Measurements from ENCODE around the gene DHX16. TPM values are rescaled to one million over a fixed set of nuclear protein-coding genes. Genes with fewer than 3 reads are reported as not detected.

The DHX16 gene
- total RNA-seq, 1 experiment from 2014 or later = 41.3 TPM

DNA sequence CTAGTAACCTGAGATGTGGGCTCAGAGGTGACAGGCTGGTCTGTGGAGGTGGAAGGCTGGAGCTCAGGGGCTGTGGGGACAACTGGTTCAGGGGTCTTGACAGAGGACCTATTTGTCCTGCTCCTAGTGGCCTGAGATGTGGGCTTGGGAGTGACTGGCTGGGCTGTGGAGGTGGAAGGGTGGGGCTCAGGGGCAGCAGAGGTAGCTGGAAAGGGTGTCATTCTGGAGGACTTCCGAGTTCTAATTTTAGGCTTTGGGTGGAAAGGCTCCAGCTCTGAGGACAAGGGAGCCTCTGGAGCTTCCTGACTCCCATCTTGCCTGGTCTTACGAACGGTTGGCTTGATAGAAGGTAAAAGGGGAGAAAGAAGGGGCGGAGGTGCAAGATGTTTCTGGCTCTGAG lies 32.8 kb upstream of the DHX16 start:
- CTCF ChIA-PET = interaction anchor here (1.5 to 2.8 kb wide), 2 partner anchors 9 to 16 kb away, joined by 5 to 14 read pairs; partner anchors contain the start of gene TUBB
- H3K36me3 Mint-ChIP-seq (ENCODE audit: insufficient read depth, unreplicated experiment) = peaks cover 34% of the 10 kb centered on the region
- no peaks in the 10 kb centered on the region for H3K27me3 Mint-ChIP-seq (ENCODE audit: insufficient read depth, unreplicated experiment)
- H3K4me3 Mint-ChIP-seq (ENCODE audit: unreplicated experiment) = no peak overlapping the region
- no peak overlapping the region for H3K27ac Mint-ChIP-seq (ENCODE audit: low read depth, unreplicated experiment)
- H3K9me3 Mint-ChIP-seq (ENCODE audit: unreplicated experiment) = no peaks in the 10 kb centered on the region
- no peak for TF ChIP-seq CTCF (IDR thresholded peaks at IDR 0.05; ENCODE audit: unreplicated experiment)
- BruUV-seq (replicated peaks) = no TSS peak
- peaks cover 16% of the 10 kb centered on the region for H3K4me1 Mint-ChIP-seq (ENCODE audit: insufficient read depth, unreplicated experiment)
- DNase-seq (ENCODE audit: unreplicated experiment) = no peak
- POLR2A ChIA-PET = interaction anchor here (0.7 to 1.4 kb wide), 3 partner anchors 10 to 14 kb away, joined by 4 to 7 read pairs (median 5); partner anchors contain the start of genes MDC1 and NRM
- intact Hi-C loops (cut with micrococcal nuclease) = no loop called here

GRCh38 chr6:30703821-30704220 lies 31.0 kb upstream of the DHX16 start:
- no peak for TF ChIP-seq CTCF (IDR thresholded peaks at IDR 0.05; ENCODE audit: unreplicated experiment)
- DNase-seq (ENCODE audit: unreplicated experiment) = no peak
- H3K27me3 Mint-ChIP-seq (ENCODE audit: insufficient read depth, unreplicated experiment) = no peaks in the 10 kb centered on the region
- POLR2A ChIA-PET = interaction anchor here (0.6 to 2.1 kb wide), 7 partner anchors 9 to 119 kb away, joined by 3 to 11 read pairs (median 3); partner anchors contain the start of genes MDC1 and NRM
- no TSS peak for BruUV-seq (replicated peaks)
- H3K9me3 Mint-ChIP-seq (ENCODE audit: unreplicated experiment) = no peaks in the 10 kb centered on the region
- no peak overlapping the region for H3K27ac Mint-ChIP-seq (ENCODE audit: low read depth, unreplicated experiment)
- peaks cover 30% of the 10 kb centered on the region for H3K36me3 Mint-ChIP-seq (ENCODE audit: insufficient read depth, unreplicated experiment)
- H3K4me1 Mint-ChIP-seq (ENCODE audit: insufficient read depth, unreplicated experiment) = peaks cover 21% of the 10 kb centered on the region
- intact Hi-C loops (cut with micrococcal nuclease) = no loop called here
- CTCF ChIA-PET = interaction anchor here (0.9 to 2.8 kb wide), 4 partner anchors 8 to 39 kb away, joined by 3 to 14 read pairs (median 4); partner anchors contain the start of gene TUBB
- H3K4me3 Mint-ChIP-seq (ENCODE audit: unreplicated experiment) = no peak overlapping the region

GRCh38 chr6:30703011-30703410 lies 30.2 kb upstream of the DHX16 start:
- TF ChIP-seq CTCF (IDR thresholded peaks at IDR 0.05; ENCODE audit: unreplicated experiment) = no peak
- DNase-seq (ENCODE audit: unreplicated experiment) = no peak
- ChIA-PET CTCF (interaction anchor here (0.5 to 1.0 kb wide), 3 partner anchors 9 to 1070 kb away, joined by 3 to 5 read pairs (median 3); no protein-coding TSS in a partner anchor), POLR2A (interaction anchor here (1.2 to 2.1 kb wide), 2 partner anchors 12 to 14 kb away, joined by 8 to 11 read pairs; partner anchors contain the start of genes MDC1 and NRM)
- Mint-ChIP-seq H3K27me3 (ENCODE audit: insufficient read depth, unreplicated experiment) (no peaks in the 10 kb centered on the region), H3K27ac (ENCODE audit: low read depth, unreplicated experiment) (no peak overlapping the region), H3K9me3 (ENCODE audit: unreplicated experiment) (no peaks in the 10 kb centered on the region), H3K4me3 (ENCODE audit: unreplicated experiment) (no peak overlapping the region), H3K36me3 (ENCODE audit: insufficient read depth, unreplicated experiment) (peaks cover 25% of the 10 kb centered on the region), H3K4me1 (ENCODE audit: insufficient read depth, unreplicated experiment) (peaks cover 19% of the 10 kb centered on the region)
- no TSS peak for BruUV-seq (replicated peaks)
- intact Hi-C loops (cut with micrococcal nuclease) = no loop called here

GRCh38 chr6:30700340-30700739 lies 27.5 kb upstream of the DHX16 start:
- H3K27me3 Mint-ChIP-seq (ENCODE audit: insufficient read depth, unreplicated experiment) = no peaks in the 10 kb centered on the region
- H3K9me3 Mint-ChIP-seq (ENCODE audit: unreplicated experiment) = no peaks in the 10 kb centered on the region
- peaks cover 22% of the 10 kb centered on the region for H3K36me3 Mint-ChIP-seq (ENCODE audit: insufficient read depth, unreplicated experiment)
- BruUV-seq (replicated peaks) = no TSS peak
- intact Hi-C loops (cut with micrococcal nuclease) = no loop called here
- ChIA-PET POLR2A (interaction anchor here (1.2 to 13.9 kb wide), 4 partner anchors 9 to 31 kb away, joined by 3 to 477 read pairs (median 7); partner anchors contain the start of genes MDC1, NRM and TUBB), CTCF (interaction anchor here (0.8 to 1.4 kb wide), 2 partner anchors 22 to 217 kb away, joined by 3 read pairs; no protein-coding TSS in a partner anchor)
- peaks cover 6% of the 10 kb centered on the region for H3K4me1 Mint-ChIP-seq (ENCODE audit: insufficient read depth, unreplicated experiment)
- H3K27ac Mint-ChIP-seq (ENCODE audit: low read depth, unreplicated experiment) = no peak overlapping the region
- TF ChIP-seq CTCF (IDR thresholded peaks at IDR 0.05; ENCODE audit: unreplicated experiment) = no peak
- H3K4me3 Mint-ChIP-seq (ENCODE audit: unreplicated experiment) = no peak overlapping the region
- DNase-seq (ENCODE audit: unreplicated experiment) = no peak
